Kidney (tissue), 22 donors: ENCODE measurements around the gene ICOS. TPM values are rescaled to one million over a fixed set of nuclear protein-coding genes. Genes with fewer than 3 reads are reported as not detected.

Experiments used
- DNase-seq, 5 donors: peaks; one replicate each; pipeline ENCODE4 v3.0.0-alpha.2; 2013 to 2020
- FAIRE-seq: peaks from 2 replicates; lab custom pipeline; 2012; peaks lifted over from hg19 to GRCh38; lab: Jason Lieb, UNC
- H3K27ac ChIP-seq, 2 donors: one replicate each; pipeline ENCODE4 v1.7.0; 2013; ENCODE audit warnings: low read depth in 2 of 2, low read length in 2 of 2, inconsistent platforms in 1 of 2
- H3K27me3 ChIP-seq: one replicate; pipeline ENCODE4 v1.7.1; 2013; ENCODE audit warnings: low read length, inconsistent platforms; ENCODE audit not compliant: control insufficient read depth, insufficient read depth
- H3K36me3 ChIP-seq, 3 donors: one replicate each; pipeline versions ENCODE4 v1.7.0 to v1.7.1; 2013; ENCODE audit warnings: low read length in 3 of 3, control low read depth in 1 of 3, inconsistent platforms in 1 of 3; ENCODE audit not compliant: insufficient read depth in 3 of 3, control insufficient read depth in 2 of 3
- H3K4me1 ChIP-seq, 3 donors: one replicate each; pipeline versions ENCODE4 v1.7.0 to v1.7.1; 2013; ENCODE audit warnings: low read length in 3 of 3, inconsistent platforms in 1 of 3, low read depth in 1 of 3; ENCODE audit not compliant: control insufficient read depth in 2 of 3, insufficient read depth in 2 of 3
- H3K4me3 ChIP-seq, 3 donors: one replicate each; pipeline versions ENCODE4 v1.7.0 to v1.8.1; 2013; ENCODE audit warnings: low read length in 3 of 3, control low read depth in 1 of 3, inconsistent platforms in 1 of 3
- H3K9ac ChIP-seq, 3 donors: one replicate each; pipeline versions ENCODE4 v1.7.0 to v1.7.1; 2013; ENCODE audit warnings: low read length in 3 of 3, control low read depth in 1 of 3, inconsistent platforms in 1 of 3
- H3K9me3 ChIP-seq, 3 donors: one replicate each; pipeline versions ENCODE4 v1.7.0 to v1.7.1; 2013; ENCODE audit warnings: low read length in 3 of 3, control low read depth in 1 of 3, inconsistent platforms in 1 of 3; ENCODE audit not compliant: control insufficient read depth in 2 of 3, insufficient read depth in 1 of 3
- CTCF ChIP-seq: IDR thresholded peaks from 3 replicates; pipeline ENCODE4 v1.5.1; 2012; ENCODE audit warnings: mild to moderate bottlenecking, moderate library complexity, borderline replicate concordance; ENCODE audit not compliant: insufficient read depth; ENCODE audit errors: extremely low read depth
- intact Hi-C: fragments of 100-400 bp; cut with DNase I; formaldehyde crosslinking; loops from one replicate; pipeline ENCODE4 v1.11.1; 2022
- long read RNA-seq, 10 donors: library from polyadenylated mRNA in 1 of 10; unstranded in 1 of 10; transcript quantifications; one replicate each; pipeline ENCODE4 v2.0.0 and lab custom pipeline, GENCODE V29; 2021 to 2026
- polyA plus RNA-seq: library from polyadenylated mRNA; stranded (reverse); fragments of 350-450 nt; fragmentation: Illumina TruSeq; extraction: RNeasy Lipid Tissue Mini Kit (QIAGEN cat#74804); gene quantifications from one replicate; pipeline ENCODE4 v1.2.3, GENCODE V29; 2014; ENCODE audit warnings: low read depth, low replicate concordance; ENCODE audit not compliant: insufficient read depth
- total RNA-seq: library from RNA; stranded (reverse); fragmentation: NEBNext Ultra II Directional; extraction: Animal tissue kit (Norgen Biotek cat#: 25700); gene quantifications from one replicate; pipeline ENCODE4 v1.2.1, GENCODE V29; 2021
- donor health status: control.
- donor health status: control.
- donor health status: control.
- donor health status: control.
- donor health status: control.
- donor health status: DM: yes; HTN: yes; CAD: no.
- donor health status: Normal renal cell carcinoma (clear cell type).

Gene ICOS
- total RNA-seq (0.85 TPM), polyA plus RNA-seq (not detected)
- long read RNA-seq, donor 1 = 0 reads
- long read RNA-seq, donor 2 = 0 reads
- long read RNA-seq, donor 3 = 0 reads
- long read RNA-seq, donor 4 = 0 reads
- long read RNA-seq, donor 5 = 0 reads
- long read RNA-seq, donor 6 = 0 reads
- long read RNA-seq, donor 7 = 0 reads
- long read RNA-seq, donor 8 = 0 reads
- long read RNA-seq, donor 9 = 0 reads
- long read RNA-seq, donor 10 = 0 reads

DNA sequence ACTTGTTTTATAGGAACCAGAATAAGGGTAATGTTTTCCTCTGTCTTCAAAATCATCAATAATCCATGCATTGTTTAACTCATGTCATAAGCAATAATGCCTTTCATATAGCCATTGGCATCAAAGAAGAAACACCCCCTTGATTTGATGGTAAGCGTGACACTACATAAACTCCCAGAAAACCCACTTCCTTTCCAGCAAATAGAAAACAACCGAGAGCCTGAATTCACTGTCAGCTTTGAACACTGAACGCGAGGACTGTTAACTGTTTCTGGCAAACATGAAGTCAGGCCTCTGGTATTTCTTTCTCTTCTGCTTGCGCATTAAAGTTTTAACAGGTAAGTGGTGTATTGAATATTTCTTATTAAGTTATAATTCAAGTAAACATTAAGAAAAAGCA lies at the start of gene ICOS:
TSS of gene ICOS (plus strand) at position 229 of the 400 bp plus-strand sequence. CDS start at position 281, 52 bp downstream.
- FAIRE-seq (no peak), DNase-seq (no peak)
- Histone ChIP-seq H3K9ac (no peak within 1 kb of the TSS), H3K9me3 (no peaks in the 10 kb centered on the region), H3K27me3 (no peaks in the 10 kb centered on the region), H3K36me3 (no peaks in the 10 kb centered on the region), H3K27ac (no peak within 1 kb of the TSS), H3K4me1 (no peaks in the 10 kb centered on the region), H3K4me3 (no peak within 1 kb of the TSS)
- intact Hi-C loops = no loop called here
- TF ChIP-seq CTCF = no peak

DNA sequence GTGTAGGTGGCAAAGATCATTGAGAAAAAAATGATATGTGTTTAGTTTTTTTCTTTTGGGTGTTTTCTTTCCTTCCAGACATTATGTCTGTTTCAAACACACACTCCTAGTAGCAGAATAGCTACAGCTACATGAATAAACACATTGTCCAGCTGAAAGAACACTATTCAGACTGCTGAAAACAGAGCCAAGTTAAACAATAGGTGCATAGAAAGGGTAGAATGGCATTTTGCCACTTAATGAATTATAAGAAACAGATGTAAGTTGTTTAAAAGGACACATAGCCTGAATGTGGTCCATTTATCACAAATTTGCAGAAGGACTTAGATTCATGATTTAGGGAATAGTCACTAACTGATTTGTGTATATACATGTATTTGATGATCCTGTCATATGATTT lies 48.9 kb upstream of the ICOS start:
- FAIRE-seq (no peak), DNase-seq (peak in 1 of 5 donors; percentile 14)
- no peaks in the 10 kb centered on the region for H3K9me3 ChIP-seq
- TF ChIP-seq CTCF = no peak
- intact Hi-C loops = no loop called here
- H3K36me3 ChIP-seq = no peaks in the 10 kb centered on the region
- no peak overlapping the region for H3K9ac ChIP-seq
- no peaks in the 10 kb centered on the region for H3K4me1 ChIP-seq
- no peak overlapping the region for H3K27ac ChIP-seq
- H3K4me3 ChIP-seq = no peak overlapping the region
- H3K27me3 ChIP-seq = no peaks in the 10 kb centered on the region

DNA sequence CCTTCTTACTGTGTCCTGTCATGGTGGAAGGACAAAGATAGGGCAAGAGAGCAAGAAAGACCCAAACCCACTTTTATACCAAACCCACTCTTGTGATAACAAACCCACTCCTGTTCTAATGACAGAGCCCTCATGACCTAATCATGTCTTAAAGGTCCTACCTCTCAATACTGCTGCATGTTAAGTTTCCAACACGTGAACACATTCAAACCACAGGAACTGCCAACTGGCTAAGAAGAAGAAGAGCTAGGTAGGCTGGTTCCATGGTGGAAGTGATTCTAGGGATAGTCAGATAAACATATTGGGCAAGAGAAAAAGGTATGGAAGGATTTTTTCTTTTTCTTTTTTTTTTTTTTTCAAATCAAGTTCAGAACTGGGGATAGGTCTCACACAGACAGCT lies 47.0 kb upstream of the ICOS start:
- no peak overlapping the region for H3K9ac ChIP-seq
- H3K4me1 ChIP-seq = no peaks in the 10 kb centered on the region
- H3K4me3 ChIP-seq = no peak overlapping the region
- no peak for DNase-seq
- TF ChIP-seq CTCF = no peak
- no peak for FAIRE-seq
- no peaks in the 10 kb centered on the region for H3K9me3 ChIP-seq
- H3K36me3 ChIP-seq = no peaks in the 10 kb centered on the region
- H3K27me3 ChIP-seq = no peaks in the 10 kb centered on the region
- H3K27ac ChIP-seq = no peak overlapping the region
- intact Hi-C loops = no loop called here

GRCh38 chr2:203889944-203890343 lies 46.6 kb upstream of the ICOS start:
- H3K9me3 ChIP-seq = no peaks in the 10 kb centered on the region
- no peaks in the 10 kb centered on the region for H3K4me1 ChIP-seq
- intact Hi-C loops = no loop called here
- H3K4me3 ChIP-seq = no peak overlapping the region
- H3K27ac ChIP-seq = no peak overlapping the region
- no peaks in the 10 kb centered on the region for H3K27me3 ChIP-seq
- H3K9ac ChIP-seq = no peak overlapping the region
- FAIRE-seq (no peak), DNase-seq (no peak)
- no peak for TF ChIP-seq CTCF
- H3K36me3 ChIP-seq = no peaks in the 10 kb centered on the region
